IPS-NIHi7 (cell line): ENCODE measurements around the gene DNAH2.

ENCODE experiments used
- DNase-seq: peaks from one replicate; pipeline ENCODE4 v3.0.0; 2012; ENCODE audit warnings: mixed read lengths; ENCODE audit errors: extremely low spot score

The DNAH2 gene

DNA sequence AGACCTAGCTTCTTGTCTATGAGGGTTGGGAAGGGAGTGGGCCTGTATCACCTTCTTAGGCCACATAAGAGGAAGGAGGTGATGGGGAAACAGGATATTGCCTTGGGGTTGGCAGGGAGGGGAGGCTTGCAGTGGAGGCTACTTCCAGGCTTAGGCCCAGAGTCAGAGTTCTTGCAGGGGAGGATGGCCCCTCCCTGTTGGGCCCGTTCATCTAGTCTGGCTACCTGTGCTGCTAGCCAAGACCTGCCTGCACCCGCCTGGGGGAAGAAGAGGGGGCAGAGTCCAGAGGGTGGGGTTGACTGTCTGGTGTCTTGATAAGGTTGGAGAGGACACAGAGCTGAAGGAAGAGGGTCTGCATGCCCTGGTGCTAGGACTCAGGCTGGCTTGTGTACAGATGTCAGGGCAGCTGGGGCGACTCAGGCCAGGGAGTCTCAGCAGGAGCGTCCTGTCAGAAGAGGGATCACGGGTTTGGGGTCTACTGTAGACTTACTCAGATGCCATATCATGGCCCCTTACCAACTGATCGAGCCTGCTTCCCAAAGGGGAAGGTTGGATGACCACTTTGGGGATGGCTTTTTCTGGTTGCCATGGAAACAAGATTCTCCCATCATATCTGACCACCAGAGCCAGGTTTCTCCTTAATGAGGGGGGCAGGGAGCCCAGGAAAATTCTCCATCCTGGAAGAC lies 121.8 kb downstream of the DNAH2 start:
- no peak for DNase-seq

DNA sequence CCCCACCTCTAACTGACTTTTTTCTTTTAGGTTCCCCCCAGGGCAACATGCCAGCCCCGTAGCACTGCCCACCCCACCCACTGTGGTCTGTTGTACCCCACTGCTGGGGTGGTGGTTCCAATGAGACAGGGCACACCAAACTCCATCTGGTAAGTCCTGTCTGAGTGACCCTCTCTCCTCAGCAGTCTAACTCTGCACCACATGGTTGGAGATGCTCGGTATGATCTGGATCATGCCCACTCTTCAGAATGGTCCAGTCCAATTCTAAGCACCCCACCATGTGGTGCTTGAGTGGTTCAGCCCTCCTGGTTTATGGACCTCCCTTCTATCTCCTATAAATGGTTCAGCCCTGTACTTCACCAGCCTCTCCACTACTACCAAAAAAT lies 122.3 kb downstream of the DNAH2 start:
- DNase-seq: no peak

DNA sequence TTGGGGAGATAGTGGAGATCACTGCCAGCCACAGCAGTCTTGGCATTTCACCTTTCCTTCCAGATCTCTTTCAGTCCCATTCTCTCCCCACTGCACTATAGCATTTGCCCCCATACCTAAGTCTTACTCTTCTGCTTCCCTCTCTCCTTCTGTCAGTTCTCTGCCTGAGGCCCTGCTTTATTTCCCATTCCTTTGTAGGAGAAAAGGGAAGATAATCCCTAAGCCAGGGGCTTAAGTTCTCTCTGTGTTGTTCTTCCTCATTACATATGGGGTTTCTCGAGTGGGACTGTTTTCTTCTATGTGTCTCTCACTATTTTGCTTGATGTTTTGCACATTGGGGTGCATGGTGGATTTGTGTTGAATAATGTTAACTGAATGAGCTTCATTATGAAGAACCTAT lies 122.9 kb downstream of the DNAH2 start:
- no peak for DNase-seq

DNA sequence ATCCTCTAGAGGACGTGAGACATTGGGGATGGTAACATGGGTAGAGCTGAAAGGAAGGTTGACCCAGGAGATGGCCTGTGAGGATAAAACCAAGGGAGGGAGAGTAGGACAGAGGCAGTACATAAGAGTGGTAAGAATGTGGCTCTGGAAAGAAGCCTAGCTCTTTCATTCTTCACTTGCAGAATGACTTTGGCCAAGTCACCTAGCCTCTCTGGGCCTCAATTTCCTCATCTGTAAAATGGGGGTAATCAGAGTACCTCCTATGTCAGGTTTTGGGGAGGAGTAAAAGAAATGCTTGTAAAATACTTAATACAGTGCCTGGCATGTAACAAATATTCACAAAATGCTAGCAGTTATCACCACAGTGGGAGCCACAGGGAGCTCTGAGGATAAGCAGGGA lies 123.3 kb downstream of the DNAH2 start:
- DNase-seq: no peak

DNA sequence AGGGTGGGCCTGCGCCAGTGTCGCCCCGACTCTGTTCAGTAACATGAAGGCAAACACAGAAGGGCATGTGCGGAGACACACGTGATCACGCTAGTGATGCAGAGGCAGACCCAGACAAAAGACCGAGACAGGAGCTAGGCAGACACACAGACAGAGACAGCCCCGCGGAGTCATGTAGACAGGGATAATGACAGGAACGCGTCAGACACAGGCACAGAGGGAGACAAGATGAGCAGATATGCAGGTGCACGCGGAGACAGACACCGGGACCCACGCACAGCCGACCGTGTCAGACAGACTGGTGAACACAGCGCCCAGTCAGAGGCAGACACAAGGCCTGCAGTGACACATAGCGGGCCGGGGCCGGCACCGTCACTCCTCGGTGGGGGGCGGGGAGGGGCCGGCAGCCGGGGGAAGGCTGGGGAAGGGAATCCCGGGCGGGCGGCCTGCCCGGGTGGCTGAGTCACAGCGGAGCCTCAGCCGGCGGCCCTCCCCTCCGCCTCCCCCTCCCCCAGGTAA lies 123.9 kb downstream of the DNAH2 start:
- no peak for DNase-seq

DNA sequence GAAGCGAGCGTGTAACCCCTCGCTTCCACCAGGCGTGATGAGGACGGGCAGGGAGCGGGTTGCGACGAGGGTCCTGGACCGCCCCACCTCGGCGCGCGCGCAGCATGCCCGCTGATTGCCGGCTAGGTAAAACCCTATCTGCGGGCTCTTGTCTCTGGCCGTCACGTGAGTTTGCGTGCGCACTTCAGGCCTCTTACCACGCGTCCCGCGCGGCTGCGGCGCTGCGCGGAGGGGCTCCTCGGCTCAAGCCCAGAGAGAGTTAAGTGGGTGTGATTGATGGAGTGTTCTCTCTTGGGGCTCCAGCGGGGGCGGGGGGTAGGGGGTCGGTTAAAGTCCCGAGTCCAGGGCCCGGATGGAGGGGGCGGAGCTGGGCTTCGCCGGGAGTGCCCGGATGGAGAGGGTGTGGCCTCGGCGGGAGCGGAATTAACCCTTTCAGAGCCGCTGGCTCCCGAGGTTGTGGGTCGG lies 124.4 kb downstream of the DNAH2 start:
- peak; percentile 70 for DNase-seq

DNA sequence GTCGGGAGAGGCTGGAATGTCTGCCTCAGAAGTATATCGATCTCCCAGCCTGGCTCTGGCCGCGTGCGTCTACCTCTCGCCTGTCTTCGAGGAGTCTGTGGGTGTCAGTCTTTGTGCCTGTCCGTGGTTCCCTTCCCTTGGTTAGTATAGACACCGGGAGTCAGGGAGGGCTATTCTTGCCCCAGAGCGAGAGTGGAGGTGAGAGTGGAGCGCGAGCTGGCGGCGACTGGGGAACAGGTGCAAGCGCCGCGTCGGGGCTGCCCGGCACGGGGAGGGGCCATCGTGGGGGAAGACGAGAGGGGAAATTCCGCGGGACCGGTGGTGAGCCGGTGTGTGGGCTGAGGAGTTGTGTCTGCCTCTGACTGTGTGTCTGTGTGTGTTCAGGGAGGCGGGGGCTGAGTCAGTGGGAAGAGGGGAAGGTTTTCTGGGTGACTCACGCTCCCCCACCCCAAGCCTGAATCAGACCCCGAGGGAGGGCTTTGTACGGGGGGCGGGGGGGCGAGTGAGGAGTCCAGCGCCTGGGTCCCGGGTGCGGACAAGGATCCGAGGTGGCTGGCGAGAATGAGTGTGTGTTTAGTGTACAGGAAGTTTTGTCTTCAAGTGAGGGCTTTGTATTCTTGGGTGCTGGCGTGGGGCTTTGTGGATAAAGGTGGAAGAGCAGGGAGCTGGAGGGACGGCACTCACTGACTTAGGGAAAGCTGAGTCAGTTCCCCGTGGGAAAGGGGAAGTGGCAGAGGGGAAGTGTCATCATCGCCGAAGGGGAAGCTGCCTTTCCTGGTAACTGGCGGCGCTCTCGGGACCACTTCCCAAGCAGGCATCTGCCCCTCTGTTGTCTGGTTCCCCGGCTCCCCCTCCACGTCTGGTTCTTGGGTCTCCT lies 125.1 kb downstream of the DNAH2 start:
- DNase-seq: no peak

DNA sequence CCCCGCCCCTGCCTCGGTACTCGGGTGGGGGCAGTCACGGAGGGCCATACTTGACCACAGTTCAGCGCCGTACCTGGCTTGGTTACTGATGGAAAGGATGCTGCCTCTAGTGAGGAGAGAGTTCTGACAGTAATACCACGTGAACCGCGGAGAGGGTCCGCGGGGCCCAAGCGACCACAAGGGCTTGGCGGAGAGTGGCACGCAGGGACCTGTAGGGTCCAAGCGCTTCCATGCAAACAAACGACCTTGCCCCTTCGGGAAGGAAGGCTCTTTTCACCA lies 125.7 kb downstream of the DNAH2 start:
- DNase-seq: no peak

DNA sequence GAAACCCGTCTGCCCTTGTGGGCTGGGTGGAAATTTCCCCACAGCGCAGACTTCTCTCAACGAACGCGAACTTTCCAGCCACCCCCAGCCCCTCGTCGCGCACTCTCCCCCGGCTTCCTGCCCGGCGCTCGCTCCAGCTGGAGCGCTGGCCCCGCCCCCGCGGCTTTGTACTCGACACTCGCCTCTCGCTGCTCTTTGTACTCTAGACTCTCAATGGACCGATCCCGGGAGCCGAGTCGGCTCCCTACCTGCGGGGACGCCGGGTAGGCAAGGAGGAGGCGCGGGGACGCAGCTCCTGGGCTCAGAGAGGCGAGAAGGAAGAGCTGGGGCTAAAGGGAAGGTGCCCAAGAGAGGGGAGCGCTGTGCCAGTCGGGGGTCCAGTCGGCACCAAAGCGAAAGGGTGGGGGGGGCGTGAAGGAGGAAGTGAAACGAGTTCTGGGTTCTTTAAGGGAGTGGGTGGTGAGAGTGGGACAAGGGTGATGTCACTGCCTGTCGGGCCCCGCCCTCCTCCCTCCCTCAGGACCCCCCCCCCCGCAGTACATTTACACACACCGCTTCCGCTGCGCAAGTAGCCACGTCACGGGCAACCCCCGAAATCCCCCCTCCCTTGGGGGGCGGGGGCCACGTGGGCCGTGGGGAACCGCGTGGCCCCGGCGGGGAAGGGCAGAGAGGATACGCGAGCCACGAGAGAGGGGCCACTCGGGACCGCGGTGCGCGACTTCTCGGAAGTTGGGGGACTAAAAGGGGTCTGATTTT lies 126.2 kb downstream of the DNAH2 start:
- peak; percentile 62 for DNase-seq

DNA sequence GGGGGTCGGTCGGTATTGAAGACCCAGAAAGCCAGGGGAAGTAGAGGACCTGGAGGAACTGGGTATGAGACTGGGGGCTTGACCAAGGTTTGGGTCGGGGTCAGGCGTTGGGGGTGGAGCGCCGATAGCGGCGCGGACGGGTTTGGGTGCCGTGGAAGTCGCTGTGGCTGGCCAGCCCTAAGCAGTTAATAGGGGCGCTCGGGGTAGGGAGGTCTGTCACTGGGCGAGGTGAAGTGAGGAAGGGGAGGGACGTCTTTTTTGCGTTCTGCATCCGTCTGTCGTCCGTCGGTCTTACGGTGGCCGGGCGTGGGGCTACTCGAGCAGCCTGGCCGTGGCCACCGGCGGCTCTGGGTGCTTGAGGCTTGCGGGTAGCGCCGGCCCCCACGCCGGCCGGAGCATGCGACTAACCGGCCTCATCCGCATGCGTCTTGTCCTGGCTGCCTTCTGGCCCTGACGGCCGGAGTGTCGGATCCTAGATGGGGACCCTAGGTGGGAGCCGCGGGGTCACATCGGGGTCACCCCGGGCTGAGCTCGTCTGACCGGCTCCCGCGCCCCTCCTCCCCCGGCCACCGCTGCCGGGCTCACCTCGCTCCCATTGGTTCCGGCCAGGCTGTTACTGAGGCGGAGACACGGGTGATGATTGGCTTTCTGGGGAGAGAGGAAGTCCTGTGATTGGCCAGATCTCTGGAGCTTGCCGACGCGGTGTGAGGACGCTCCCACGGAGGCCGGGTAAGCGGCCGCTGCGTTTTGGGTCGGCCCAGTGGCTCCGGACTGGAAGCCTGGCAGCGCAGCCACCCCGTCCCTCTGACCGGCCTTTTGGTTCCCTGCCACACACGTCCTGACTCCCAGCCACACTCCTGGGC lies 127.0 kb downstream of the DNAH2 start:
- DNase-seq: peak; percentile 89

DNA sequence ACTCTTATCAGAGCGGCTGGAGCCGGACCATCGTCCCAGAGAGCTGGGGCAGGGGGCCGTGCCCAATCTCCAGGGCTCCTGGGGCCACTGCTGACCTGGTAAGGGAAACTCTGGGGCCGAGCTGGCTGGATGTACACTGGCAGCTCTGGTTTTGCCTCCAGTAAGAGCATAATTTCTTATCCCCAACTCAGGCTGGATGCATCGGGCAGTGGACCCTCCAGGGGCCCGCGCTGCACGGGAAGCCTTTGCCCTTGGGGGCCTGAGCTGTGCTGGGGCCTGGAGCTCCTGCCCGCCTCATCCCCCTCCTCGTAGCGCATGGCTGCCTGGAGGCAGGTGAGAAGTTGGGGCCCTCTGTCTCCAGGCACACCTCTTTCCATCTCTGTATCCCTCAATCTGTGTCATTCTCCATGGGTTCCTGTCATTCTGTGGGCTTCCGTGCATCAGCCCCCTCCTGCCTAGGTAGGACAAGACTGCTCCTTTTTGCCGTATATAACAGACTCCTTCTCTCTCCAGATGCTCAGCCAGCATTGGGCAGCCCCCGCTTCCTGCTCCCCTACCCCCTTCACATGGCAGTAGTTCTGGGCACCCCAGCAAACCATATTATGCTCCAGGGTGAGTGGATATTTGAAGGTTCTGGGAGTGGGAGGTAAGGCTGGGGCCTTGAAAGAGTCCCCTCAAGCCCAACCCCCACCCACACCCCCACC lies 128.0 kb downstream of the DNAH2 start:
- no peak for DNase-seq

DNA sequence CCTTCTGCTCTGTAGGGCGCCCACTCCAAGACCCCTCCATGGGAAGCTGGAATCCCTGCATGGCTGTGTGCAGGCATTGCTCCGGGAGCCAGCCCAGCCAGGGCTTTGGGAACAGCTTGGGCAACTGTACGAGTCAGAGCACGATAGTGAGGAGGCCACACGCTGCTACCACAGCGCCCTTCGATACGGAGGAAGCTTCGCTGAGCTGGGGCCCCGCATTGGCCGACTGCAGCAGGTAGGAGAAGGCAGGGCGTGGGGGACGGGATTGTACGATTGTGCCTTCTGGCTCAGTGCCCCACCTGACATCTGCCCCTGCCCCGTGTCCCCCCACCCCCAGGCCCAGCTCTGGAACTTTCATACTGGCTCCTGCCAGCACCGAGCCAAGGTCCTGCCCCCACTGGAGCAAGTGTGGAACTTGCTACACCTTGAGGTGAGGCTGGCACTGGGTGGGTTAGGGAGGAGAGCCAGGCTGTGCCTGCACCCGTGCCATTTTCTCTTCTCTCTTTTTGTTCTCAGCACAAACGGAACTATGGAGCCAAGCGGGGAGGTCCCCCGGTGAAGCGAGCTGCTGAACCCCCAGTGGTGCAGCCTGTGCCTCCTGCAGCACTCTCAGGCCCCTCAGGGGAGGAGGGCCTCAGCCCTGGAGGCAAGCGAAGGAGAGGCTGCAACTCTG lies 128.7 kb downstream of the DNAH2 start:
- DNase-seq: no peak

DNA sequence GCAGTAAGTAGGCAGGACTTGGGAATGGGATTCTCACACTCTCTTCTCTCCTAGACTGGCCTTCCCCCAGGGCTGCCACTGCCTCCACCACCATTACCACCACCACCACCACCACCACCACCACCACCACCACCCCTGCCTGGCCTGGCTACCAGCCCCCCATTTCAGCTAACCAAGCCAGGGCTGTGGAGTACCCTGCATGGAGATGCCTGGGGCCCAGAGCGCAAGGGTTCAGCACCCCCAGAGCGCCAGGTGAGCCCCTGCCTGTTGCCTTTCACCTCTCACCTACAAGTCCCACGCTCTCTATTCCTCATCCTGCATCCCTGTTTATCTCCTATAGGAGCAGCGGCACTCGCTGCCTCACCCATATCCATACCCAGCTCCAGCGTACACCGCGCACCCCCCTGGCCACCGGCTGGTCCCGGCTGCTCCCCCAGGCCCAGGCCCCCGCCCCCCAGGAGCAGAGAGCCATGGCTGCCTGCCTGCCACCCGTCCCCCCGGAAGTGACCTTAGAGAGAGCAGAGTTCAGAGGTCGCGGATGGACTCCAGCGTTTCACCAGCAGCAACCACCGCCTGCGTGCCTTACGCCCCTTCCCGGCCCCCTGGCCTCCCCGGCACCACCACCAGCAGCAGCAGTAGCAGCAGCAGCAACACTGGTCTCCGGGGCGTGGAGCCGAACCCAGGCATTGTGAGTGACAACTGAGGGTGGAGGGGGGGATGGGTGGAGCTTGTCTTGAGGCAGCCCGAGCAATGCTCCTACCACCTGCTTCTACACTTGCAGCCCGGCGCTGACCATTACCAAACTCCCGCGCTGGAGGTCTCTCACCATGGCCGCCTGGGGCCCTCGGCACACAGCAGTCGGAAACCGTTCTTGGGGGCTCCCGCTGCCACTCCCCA lies 129.5 kb downstream of the DNAH2 start:
- DNase-seq: no peak

DNA sequence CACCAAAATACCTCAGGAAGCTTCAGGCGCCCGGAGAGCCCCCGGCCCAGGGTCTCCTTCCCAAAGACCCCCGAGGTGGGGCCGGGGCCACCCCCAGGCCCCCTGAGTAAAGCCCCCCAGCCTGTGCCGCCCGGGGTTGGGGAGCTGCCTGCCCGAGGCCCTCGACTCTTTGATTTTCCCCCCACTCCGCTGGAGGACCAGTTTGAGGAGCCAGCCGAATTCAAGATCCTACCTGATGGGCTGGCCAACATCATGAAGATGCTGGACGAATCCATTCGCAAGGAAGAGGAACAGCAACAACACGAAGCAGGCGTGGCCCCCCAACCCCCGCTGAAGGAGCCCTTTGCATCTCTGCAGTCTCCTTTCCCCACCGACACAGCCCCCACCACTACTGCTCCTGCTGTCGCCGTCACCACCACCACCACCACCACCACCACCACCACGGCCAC lies 130.6 kb downstream of the DNAH2 start:
- DNase-seq: no peak

DNA sequence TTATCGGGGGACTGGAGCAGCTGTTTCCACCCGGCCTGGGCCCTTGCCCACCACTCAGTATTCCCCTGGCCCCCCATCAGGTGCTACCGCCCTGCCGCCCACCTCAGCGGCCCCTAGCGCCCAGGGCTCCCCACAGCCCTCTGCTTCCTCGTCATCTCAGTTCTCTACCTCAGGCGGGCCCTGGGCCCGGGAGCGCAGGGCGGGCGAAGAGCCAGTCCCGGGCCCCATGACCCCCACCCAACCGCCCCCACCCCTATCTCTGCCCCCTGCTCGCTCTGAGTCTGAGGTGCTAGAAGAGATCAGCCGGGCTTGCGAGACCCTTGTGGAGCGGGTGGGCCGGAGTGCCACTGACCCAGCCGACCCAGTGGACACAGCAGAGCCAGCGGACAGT lies 131.2 kb downstream of the DNAH2 start:
- no peak for DNase-seq

DNA sequence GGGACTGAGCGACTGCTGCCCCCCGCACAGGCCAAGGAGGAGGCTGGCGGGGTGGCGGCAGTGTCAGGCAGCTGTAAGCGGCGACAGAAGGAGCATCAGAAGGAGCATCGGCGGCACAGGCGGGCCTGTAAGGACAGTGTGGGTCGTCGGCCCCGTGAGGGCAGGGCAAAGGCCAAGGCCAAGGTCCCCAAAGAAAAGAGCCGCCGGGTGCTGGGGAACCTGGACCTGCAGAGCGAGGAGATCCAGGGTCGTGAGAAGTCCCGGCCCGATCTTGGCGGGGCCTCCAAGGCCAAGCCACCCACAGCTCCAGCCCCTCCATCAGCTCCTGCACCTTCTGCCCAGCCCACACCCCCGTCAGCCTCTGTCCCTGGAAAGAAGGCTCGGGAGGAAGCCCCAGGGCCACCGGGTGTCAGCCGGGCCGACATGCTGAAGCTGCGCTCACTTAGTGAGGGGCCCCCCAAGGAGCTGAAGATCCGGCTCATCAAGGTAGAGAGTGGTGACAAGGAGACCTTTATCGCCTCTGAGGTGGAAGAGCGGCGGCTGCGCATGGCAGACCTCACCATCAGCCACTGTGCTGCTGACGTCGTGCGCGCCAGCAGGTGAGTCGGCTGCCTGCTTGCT lies 131.7 kb downstream of the DNAH2 start:
- no peak for DNase-seq

DNA sequence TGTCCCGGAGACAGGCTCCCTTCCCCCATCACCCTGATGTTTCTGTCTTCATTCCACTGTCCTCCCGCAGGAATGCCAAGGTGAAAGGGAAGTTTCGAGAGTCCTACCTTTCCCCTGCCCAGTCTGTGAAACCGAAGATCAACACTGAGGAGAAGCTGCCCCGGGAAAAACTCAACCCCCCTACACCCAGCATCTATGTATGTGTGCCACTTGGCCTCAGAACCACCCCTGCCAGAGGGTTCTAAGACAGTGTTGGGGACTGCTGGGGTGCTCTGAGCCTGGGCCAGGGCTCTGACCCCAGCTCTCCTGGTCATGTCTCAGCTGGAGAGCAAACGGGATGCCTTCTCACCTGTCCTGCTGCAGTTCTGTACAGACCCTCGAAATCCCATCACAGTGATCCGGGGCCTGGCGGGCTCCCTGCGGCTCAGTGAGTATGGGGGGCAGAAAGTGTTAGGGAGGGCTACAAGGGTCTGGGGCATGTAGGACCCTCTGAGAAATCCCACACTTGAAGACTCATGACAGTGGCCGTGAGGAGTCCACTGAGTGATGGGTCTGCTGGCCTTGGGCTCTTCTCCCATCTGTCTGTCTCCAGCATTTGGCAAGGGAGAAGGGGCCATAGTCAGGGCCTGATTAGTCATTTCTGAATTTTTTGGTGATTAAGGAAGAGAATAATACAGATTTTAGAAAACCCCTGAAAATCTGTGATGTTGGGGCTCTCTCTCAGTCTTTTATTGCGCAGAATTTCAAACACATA lies 132.4 kb downstream of the DNAH2 start:
- no peak for DNase-seq
